Measurements from ENCODE around the gene CITED2.

- TF ChIP-seq, protein P1, sequence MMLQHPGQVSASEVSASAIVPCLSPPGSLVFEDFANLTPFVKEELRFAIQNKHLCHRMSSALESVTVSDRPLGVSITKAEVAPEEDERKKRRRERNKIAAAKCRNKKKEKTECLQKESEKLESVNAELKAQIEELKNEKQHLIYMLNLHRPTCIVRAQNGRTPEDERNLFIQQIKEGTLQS (IDR thresholded peaks at IDR 0.05; ENCODE audit: insufficient read depth, low read depth, low read length): no peak
- TF ChIP-seq, protein P2, sequence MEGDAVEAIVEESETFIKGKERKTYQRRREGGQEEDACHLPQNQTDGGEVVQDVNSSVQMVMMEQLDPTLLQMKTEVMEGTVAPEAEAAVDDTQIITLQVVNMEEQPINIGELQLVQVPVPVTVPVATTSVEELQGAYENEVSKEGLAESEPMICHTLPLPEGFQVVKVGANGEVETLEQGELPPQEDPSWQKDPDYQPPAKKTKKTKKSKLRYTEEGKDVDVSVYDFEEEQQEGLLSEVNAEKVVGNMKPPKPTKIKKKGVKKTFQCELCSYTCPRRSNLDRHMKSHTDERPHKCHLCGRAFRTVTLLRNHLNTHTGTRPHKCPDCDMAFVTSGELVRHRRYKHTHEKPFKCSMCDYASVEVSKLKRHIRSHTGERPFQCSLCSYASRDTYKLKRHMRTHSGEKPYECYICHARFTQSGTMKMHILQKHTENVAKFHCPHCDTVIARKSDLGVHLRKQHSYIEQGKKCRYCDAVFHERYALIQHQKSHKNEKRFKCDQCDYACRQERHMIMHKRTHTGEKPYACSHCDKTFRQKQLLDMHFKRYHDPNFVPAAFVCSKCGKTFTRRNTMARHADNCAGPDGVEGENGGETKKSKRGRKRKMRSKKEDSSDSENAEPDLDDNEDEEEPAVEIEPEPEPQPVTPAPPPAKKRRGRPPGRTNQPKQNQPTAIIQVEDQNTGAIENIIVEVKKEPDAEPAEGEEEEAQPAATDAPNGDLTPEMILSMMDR (IDR thresholded peaks at IDR 0.05; ENCODE audit: control extremely low read depth in 1 of 3, insufficient read depth in 1 of 3, low read depth in 1 of 3, low read length in 3 of 3): no peak
- TF ChIP-seq MAX (IDR thresholded peaks at IDR 0.05): no peak
- TF ChIP-seq POLR2A (IDR thresholded peaks at IDR 0.05; ENCODE audit: control extremely low read depth in 1 of 2, low read depth in 2 of 2, low read length in 2 of 2): no peak
- no peak for TF ChIP-seq SIN3A (conservative IDR thresholded peaks at IDR 0.05 in 1 of 2, IDR thresholded peaks at IDR 0.05 in 1 of 2; ENCODE audit: low read depth in 1 of 2, low read length in 2 of 2)
- TF ChIP-seq NRF1 (IDR thresholded peaks at IDR 0.05; ENCODE audit: low read depth, low read length): no peak
- no peak for TF ChIP-seq TAF1 (IDR thresholded peaks at IDR 0.05; ENCODE audit: low read depth, low read length)
- no peak for TF ChIP-seq EP300 (IDR thresholded peaks at IDR 0.05; ENCODE audit: borderline replicate concordance in 1 of 2, low read depth in 2 of 2, low read length in 2 of 2)
- no peak for TF ChIP-seq EZH2 (IDR thresholded peaks at IDR 0.05; ENCODE audit: low read depth, low read length, severe bottlenecking)
- no peak for TF ChIP-seq JUN (IDR thresholded peaks at IDR 0.05; ENCODE audit: low read depth, low read length)
- no peak for TF ChIP-seq KDM5A (IDR thresholded peaks at IDR 0.05; ENCODE audit: low read length)
- TF ChIP-seq RXRA (IDR thresholded peaks at IDR 0.05; ENCODE audit: insufficient read depth, low read depth, low read length): no peak
Measured at GRCh38 chr6:139355777-139356445, 18.5 kb downstream of the CITED2 start.
